Spleen (tissue), 11 donors: Measurements from ENCODE around the gene EFCAB12. TPM values are rescaled to one million over a fixed set of nuclear protein-coding genes. Genes with fewer than 3 reads are reported as not detected.
A peak's percentile ranks its signal among the peaks of the same experiment; 100 is the strongest.

Experiments used
- DNase-seq: peaks from one replicate; pipeline ENCODE4 v3.0.0-alpha.2; 2020
- H3K27ac ChIP-seq, 8 donors: fragments of 200-600 bp; sonication (generic) in 7 of 8; 1 replicate in 4 of 8; 2 replicates in 4 of 8; pipeline versions ENCODE4 v1.5.0 to v1.8.0; 2016 to 2021; ENCODE audit warnings: inconsistent platforms in 4 of 8, mild to moderate bottlenecking in 4 of 8, moderate library complexity in 1 of 8
- H3K27me3 ChIP-seq, 7 donors: fragments of 200-600 bp; sonication (generic) in 6 of 7; replicated peaks in 1 of 7; 1 replicate in 4 of 7; 2 replicates in 3 of 7; pipeline versions ENCODE4 v1.5.0 to v1.8.0; 2016 to 2021; ENCODE audit warnings: inconsistent platforms in 3 of 7, mild to moderate bottlenecking in 1 of 7
- H3K36me3 ChIP-seq, 6 donors: fragments of 200-600 bp; sonication (generic) in 5 of 6; 1 replicate in 4 of 6; 2 replicates in 2 of 6; pipeline versions ENCODE4 v1.5.0 to v1.8.0; 2016 to 2021; ENCODE audit warnings: inconsistent platforms in 2 of 6
- H3K4me1 ChIP-seq, 6 donors: fragments of 200-600 bp; sonication (generic) in 5 of 6; 1 replicate in 3 of 6; 2 replicates in 3 of 6; pipeline versions ENCODE4 v1.5.0 to v1.8.0; 2016 to 2021; ENCODE audit warnings: inconsistent platforms in 3 of 6
- H3K4me3 ChIP-seq, 8 donors: fragments of 200-600 bp; sonication (generic) in 7 of 8; 1 replicate in 4 of 8; 2 replicates in 4 of 8; pipeline versions ENCODE4 v1.5.0 to v1.8.0; 2016 to 2021; ENCODE audit warnings: inconsistent platforms in 4 of 8, mild to moderate bottlenecking in 4 of 8, moderate library complexity in 2 of 8
- H3K9me3 ChIP-seq, 8 donors: fragments of 200-600 bp; sonication (generic) in 7 of 8; 1 replicate in 4 of 8; 2 replicates in 4 of 8; pipeline versions ENCODE4 v1.5.0 to v1.8.0; 2016 to 2021; ENCODE audit warnings: inconsistent platforms in 4 of 8
- POLR2A ChIP-seq, 3 donors: fragments of 450-650 bp; IDR thresholded peaks; one replicate each; pipeline ENCODE4 v1.5.1; 2017; ENCODE audit warnings: antibody characterized with exemption in 3 of 3, mild to moderate bottlenecking in 1 of 3
- POLR2AphosphoS5 ChIP-seq, 3 donors: sonication (generic); formaldehyde crosslinking; IDR thresholded peaks; one replicate each; pipeline ENCODE4 v1.5.1; 2017; ENCODE audit warnings: antibody characterized with exemption in 3 of 3
- WGBS, 5 donors: extraction: QIAGEN DNeasy Blood & Tissue Kit in 3 of 5; methylation state at CpG; one replicate each; pipeline versions ENCODE4 v1.1.5 to v1.1.7; 2013 to 2018; 5-methylcytosine and 5-hydroxymethylcytosine counted together
- intact Hi-C: fragments of 100-400 bp; cut with DNase I; formaldehyde crosslinking; loops from one replicate; pipeline ENCODE4 v1.15.0; 2023; ENCODE audit warnings: low total_unique reads
- polyA plus RNA-seq, 3 donors: library from polyadenylated mRNA; stranded (reverse); fragments of 200-250 nt; gene quantifications; one replicate each; pipeline ENCODE4 v1.2.1, GENCODE V29; 2013
- total RNA-seq, 7 donors: library from RNA; depleted of rRNA in 3 of 7; stranded (reverse); fragments of >200 nt in 3 of 7; fragmentation: NEBNext Ultra II Directional in 4 of 7; extraction: Animal tissue kit (Norgen Biotek cat#: 25700) in 4 of 7; gene quantifications; one replicate each; pipeline versions ENCODE4 v1.1.0 to v1.2.1, GENCODE V29; 2016 to 2021
- TF ChIP-seq, protein P1 (sequence below), 11 experiments: fragments of 200-600 bp in 7 of 11; fragments of 450-650 bp in 4 of 11; sonication (generic) in 4 of 11; IDR thresholded peaks in 8 of 11; conservative IDR thresholded peaks in 3 of 11; 1 replicate in 7 of 11; 2 replicates in 4 of 11; pipeline versions ENCODE4 v1.4.0 to v1.8.0; 2016 to 2021; ENCODE audit warnings: antibody characterized with exemption in 11 of 11, inconsistent platforms in 4 of 11, mild to moderate bottlenecking in 1 of 11
- donor health status: healthy with polysubstance abuse.
- donor health status: DM: no; HTN: no; CAD: no; lungs with moderate emphysema.
- donor health status: DM: no; HTN: no; CAD: no.
- donor health status: Bipolar disorder and iron deficiency.
- donor health status: healthy.
- donor health status: DM: no; HTN: no; CAD: no.
- donor health status: DM: yes; HTN: yes; CAD: no.

The EFCAB12 gene
- total and polyA plus RNA-seq, 10 donors = 0.20 to 2.1 (median 1.0) TPM

DNA sequence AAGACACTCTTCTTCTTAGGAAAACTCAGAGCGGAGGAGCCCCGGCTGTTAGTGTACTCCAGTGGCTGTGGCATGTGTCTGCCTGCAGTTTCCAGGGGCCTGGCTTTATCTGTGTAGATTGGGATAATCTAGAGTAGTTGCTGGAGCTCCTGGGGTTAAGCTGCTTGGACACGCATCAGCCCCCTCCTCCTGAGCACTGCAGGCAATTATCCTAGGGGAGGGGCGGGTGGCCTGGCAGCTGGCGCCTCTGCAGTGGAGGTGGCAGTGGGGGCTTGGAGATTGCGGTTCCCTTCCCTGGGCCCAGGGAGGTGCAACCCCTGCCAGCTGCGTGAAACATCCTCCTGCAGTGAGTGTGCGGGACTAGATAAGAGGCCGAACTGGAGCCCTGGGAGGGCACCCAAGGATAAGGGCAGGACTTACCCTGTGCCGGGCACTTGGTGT is 68.2 kb downstream of the EFCAB12 start:
- no peak for DNase-seq
- no peak overlapping the region for H3K4me3 ChIP-seq
- TF ChIP-seq, protein P1, sequence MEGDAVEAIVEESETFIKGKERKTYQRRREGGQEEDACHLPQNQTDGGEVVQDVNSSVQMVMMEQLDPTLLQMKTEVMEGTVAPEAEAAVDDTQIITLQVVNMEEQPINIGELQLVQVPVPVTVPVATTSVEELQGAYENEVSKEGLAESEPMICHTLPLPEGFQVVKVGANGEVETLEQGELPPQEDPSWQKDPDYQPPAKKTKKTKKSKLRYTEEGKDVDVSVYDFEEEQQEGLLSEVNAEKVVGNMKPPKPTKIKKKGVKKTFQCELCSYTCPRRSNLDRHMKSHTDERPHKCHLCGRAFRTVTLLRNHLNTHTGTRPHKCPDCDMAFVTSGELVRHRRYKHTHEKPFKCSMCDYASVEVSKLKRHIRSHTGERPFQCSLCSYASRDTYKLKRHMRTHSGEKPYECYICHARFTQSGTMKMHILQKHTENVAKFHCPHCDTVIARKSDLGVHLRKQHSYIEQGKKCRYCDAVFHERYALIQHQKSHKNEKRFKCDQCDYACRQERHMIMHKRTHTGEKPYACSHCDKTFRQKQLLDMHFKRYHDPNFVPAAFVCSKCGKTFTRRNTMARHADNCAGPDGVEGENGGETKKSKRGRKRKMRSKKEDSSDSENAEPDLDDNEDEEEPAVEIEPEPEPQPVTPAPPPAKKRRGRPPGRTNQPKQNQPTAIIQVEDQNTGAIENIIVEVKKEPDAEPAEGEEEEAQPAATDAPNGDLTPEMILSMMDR (IDR thresholded peaks at IDR 0.05 in 8 of 11, conservative IDR thresholded peaks at IDR 0.05 in 3 of 11) = no peak
- TF ChIP-seq POLR2A (IDR thresholded peaks at IDR 0.05) (no peak), POLR2AphosphoS5 (IDR thresholded peaks at IDR 0.05) (no peak)
- 67 to 97% (median 89%) methylated on average over 1 to 10 of the region's 10 CpGs for WGBS, 5 donors
- H3K27me3 ChIP-seq = no peaks in the 10 kb centered on the region
- no peak overlapping the region for H3K27ac ChIP-seq
- no peaks in the 10 kb centered on the region for H3K4me1 ChIP-seq
- H3K36me3 ChIP-seq = no peaks in the 10 kb centered on the region
- H3K9me3 ChIP-seq = peaks cover 0 to 6% (median 0%) of the 10 kb centered on the region in 8 donors
- intact Hi-C loops = no loop called here

DNA sequence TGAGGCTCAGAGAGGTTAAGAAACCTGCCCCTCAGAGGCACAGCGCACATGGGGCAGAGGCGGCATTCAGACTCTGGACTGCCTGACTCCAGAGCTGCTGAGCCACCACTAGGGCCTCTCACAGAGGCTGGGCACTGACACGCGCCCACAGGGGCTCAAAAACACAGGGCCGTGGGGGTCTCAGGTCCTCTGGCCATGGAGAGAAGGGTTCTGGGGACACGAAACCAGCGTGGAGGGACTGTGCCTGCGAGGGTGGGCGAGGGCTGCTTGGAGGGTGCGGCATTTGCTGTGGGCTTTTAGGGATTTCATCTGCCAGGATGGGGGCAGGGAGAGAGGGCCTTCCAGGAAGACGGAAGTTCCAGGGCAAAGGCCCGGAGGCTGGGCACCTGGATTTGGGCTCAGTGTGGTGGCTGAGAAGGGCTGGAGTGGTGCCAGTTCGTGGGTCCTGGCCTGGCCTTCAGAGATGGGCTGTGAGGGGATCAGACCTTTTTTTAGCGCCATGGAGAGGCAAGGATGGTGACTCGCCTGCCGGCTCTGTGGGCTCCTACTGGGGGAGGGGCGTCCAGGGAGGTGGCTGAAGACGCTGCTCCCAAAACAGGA is 69.6 kb downstream of the EFCAB12 start:
- Histone ChIP-seq H3K27ac (no peak overlapping the region), H3K36me3 (no peaks in the 10 kb centered on the region), H3K27me3 (no peaks in the 10 kb centered on the region), H3K4me1 (no peaks in the 10 kb centered on the region), H3K4me3 (no peak overlapping the region), H3K9me3 (peaks cover 0 to 3% (median 0%) of the 10 kb centered on the region in 8 donors)
- DNase-seq = peak; percentile 29
- intact Hi-C loops = no loop called here
- TF ChIP-seq POLR2AphosphoS5 (IDR thresholded peaks at IDR 0.05) (no peak), POLR2A (IDR thresholded peaks at IDR 0.05) (no peak)
- TF ChIP-seq, protein P1 (IDR thresholded peaks at IDR 0.05 in 8 of 11, conservative IDR thresholded peaks at IDR 0.05 in 3 of 11) = no peak
- 67 to 96% (median 78%) methylated on average over 14 to 18 of the region's 18 CpGs for WGBS, 5 donors

DNA sequence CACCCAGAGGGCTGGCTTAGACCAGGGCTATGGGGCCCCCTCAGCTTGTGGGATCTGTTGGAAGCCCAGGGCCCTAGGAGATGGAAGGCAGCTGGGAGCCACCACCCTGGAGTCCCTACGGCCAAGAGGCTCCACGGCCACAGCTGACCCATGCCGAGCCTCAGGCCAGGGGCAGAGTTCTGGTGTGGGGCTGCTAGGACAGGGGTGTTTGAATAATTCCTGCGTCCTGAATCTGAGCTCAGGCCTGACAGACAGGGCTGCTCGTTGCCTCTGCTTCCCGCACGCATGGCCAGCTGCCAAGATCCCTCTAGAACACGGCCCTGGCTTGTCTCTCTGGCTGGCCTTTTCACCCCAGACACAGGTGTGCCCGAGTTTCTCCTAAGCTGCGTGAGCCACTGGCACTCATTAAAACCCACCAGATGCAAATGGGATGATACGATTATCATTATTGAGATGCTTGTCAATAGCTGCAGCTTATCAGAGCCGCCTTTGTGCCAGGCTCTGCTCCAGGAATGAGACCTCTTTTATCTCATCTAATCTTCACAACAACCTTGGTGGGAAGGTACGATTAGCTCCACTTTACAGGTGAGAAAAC is 70.2 kb downstream of the EFCAB12 start:
- H3K27ac ChIP-seq = no peak overlapping the region
- peaks cover 0 to under 1% (median 0%) of the 10 kb centered on the region in 6 donors for H3K4me1 ChIP-seq
- intact Hi-C loops = no loop called here
- H3K36me3 ChIP-seq = no peaks in the 10 kb centered on the region
- H3K27me3 ChIP-seq = no peaks in the 10 kb centered on the region
- TF ChIP-seq, protein P1 (IDR thresholded peaks at IDR 0.05 in 8 of 11, conservative IDR thresholded peaks at IDR 0.05 in 3 of 11) = no peak
- no peak for TF ChIP-seq POLR2A (IDR thresholded peaks at IDR 0.05)
- no peak overlapping the region for H3K4me3 ChIP-seq
- 77 to 92% (median 86%) methylated on average over 5 to 13 of the region's 13 CpGs for WGBS, 5 donors
- peaks cover 0 to under 1% (median 0%) of the 10 kb centered on the region in 8 donors for H3K9me3 ChIP-seq
- peak; percentile 54 for DNase-seq

GRCh38 chr3:129357616-129358015 is 70.8 kb downstream of the EFCAB12 start:
- H3K9me3 ChIP-seq = no peaks in the 10 kb centered on the region
- no peak overlapping the region for H3K27ac ChIP-seq
- WGBS, 5 donors = 77 to 93% (median 81%) methylated on average over 5 to 9 of the region's 9 CpGs
- no peaks in the 10 kb centered on the region for H3K27me3 ChIP-seq
- intact Hi-C loops = no loop called here
- peaks cover 0 to 7% (median 0%) of the 10 kb centered on the region in 6 donors for H3K4me1 ChIP-seq
- no peak overlapping the region for H3K4me3 ChIP-seq
- peak; percentile 34 for DNase-seq
- TF ChIP-seq POLR2AphosphoS5 (IDR thresholded peaks at IDR 0.05) (no peak), POLR2A (IDR thresholded peaks at IDR 0.05) (no peak)
- TF ChIP-seq, protein P1 (IDR thresholded peaks at IDR 0.05 in 8 of 11, conservative IDR thresholded peaks at IDR 0.05 in 3 of 11) = no peak
- H3K36me3 ChIP-seq = no peaks in the 10 kb centered on the region
